GM10847 (cell line): ENCODE measurements around the gene ASTN2.

Experiments
- POLR2A ChIP-seq: IDR thresholded peaks from 2 replicates; pipeline ENCODE4 v1.6.1; 2011; ENCODE audit not compliant: insufficient read length; ENCODE audit errors: extremely low read depth

Gene ASTN2

GRCh38 chr9:116632990-116633838, 781.6 kb downstream of the ASTN2 start:
- no peak for TF ChIP-seq POLR2A

GRCh38 chr9:116629634-116630033, 785.2 kb downstream of the ASTN2 start:
- no peak for TF ChIP-seq POLR2A

GRCh38 chr9:116628716-116629115, 786.1 kb downstream of the ASTN2 start:
- no peak for TF ChIP-seq POLR2A

DNA sequence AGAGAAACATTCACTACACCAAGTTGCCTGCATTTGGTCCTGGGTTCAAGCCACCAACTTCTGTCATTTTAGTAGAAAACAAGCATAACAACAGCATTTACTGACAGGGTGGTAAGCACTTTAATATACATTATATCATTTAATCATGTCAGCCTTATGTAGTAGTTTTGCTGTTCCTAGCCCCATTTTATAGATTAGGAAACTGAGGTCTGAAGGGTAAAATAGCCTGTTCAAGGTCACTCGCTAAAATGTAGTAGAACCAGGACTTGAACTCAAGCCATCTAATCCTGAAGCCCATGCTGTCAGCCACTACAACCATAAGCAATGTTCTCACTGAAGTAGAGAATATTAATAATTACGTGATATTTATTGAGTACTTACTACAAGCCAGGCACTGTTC, 787.4 kb downstream of the ASTN2 start:
- TF ChIP-seq POLR2A: no peak

DNA sequence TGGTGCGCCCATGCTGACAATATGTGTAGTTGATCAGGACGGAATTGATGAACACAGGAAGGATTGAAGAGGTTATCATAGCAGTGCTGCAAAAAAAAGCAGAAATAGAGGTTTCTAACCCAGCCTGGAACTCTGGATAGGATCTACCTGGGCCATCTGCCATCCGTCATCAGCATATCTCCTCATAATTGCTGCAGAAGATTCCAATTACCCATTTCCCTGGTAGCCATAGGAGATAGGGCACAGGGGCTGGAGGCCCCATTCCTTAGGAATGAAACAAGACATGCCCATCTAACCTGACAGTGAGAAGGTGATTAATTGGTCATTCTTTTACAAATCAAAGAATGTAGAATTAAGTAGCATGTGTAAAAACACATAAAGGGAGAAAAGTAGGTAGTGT, 788.1 kb downstream of the ASTN2 start:
- no peak for TF ChIP-seq POLR2A

- TF ChIP-seq POLR2A: no peak
These were observed 791.1 kb downstream of the ASTN2 start for GRCh38 chr9:116623715-116624114.

DNA sequence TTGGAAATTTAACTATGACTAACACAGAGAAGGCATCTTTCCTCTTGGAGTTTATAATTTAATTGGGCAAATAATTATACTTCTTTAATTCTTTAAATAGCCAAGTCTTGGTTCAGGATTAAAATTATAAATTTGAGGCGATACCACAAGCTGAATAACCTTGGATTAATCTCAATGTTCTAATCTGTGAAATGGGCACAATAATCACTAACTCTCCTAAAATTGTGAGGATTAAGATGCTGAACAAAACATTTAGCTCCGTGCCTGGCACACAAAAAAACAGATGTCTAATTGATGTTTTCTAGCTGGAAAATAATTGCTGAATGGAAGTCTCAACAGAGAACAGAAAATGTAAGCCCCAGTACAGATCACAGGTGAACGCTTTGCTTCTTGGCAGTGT, 797.5 kb downstream of the ASTN2 start:
- TF ChIP-seq POLR2A: no peak

GRCh38 chr9:116616304-116616914, 798.4 kb downstream of the ASTN2 start:
- no peak for TF ChIP-seq POLR2A

DNA sequence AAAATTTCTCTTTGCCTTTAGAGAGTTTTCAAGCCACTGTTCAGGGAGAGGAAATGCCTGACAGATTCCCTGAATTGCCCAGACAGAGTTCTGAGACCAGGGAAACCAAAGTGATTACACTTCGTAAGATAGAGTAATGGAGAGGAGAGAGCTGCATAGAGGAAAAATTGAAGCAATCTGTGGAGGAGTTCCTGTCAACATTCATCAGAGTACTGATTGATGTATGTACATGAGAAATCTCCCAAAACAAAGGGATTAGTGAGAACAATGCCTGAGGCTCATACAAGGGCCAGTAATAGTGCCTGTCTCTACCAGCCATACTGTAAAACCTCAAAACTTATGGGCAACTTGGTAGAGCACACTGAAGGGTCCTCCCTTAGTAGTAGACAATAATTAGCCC, 806.8 kb downstream of the ASTN2 start:
- no peak for TF ChIP-seq POLR2A

GRCh38 chr9:116605904-116606341, 808.9 kb downstream of the ASTN2 start:
- TF ChIP-seq POLR2A: no peak

GRCh38 chr9:116605060-116605459, 809.8 kb downstream of the ASTN2 start:
- TF ChIP-seq POLR2A: no peak

- TF ChIP-seq POLR2A: no peak
These were observed 810.6 kb downstream of the ASTN2 start for GRCh38 chr9:116604251-116604650.

- TF ChIP-seq POLR2A: no peak
These were observed 815.4 kb downstream of the ASTN2 start for GRCh38 chr9:116599342-116599884.

GRCh38 chr9:116596646-116597045, 818.2 kb downstream of the ASTN2 start:
- no peak for TF ChIP-seq POLR2A

- TF ChIP-seq POLR2A: no peak
These were observed 820.3 kb downstream of the ASTN2 start for GRCh38 chr9:116594547-116594946.

DNA sequence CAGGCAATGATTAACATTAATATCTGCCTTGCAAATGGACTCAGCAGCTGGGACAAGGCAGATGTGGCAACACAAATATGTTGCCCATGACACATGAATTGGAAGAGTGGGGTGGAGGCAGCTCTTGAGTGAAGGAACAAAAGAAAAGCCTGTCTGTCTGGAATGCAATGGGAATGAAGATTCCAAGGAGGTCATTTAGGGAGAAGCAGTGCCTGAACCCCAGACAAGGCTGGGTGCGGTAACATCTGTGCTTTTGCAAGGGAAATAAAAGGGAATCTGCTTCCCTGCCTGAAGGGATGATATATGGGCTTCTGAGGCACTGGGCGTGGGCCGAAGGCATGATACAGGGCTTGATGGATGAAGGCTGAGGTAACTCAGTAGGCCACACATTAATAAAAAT, 821.9 kb downstream of the ASTN2 start:
- TF ChIP-seq POLR2A: no peak

- TF ChIP-seq POLR2A: no peak
These were observed 825.2 kb downstream of the ASTN2 start for GRCh38 chr9:116589392-116590354.
